Skeletal muscle cell (primary cell): ENCODE data around the gene HNRNPLL.
"Not testable (repeated sequence)": the region's sequence is repeated elsewhere in the genome, so short reads cannot be mapped to it uniquely, and the experiment has no call there.

Source experiments
- DNase-seq: peaks from one replicate; pipeline ENCODE4 v3.0.0-alpha.2; 2010; ENCODE audit warnings: low read depth
- H3K4me3 ChIP-seq: 2 replicates; pipeline ENCODE4 v1.5.1; 2011; ENCODE audit warnings: low read depth, mild to moderate bottlenecking, control low read depth, low read length, moderate library complexity

HNRNPLL gene

GRCh38 chr2:38620282-38620977 lies 17.7 kb upstream of the HNRNPLL start:
- DNase-seq = no peak
- no peak overlapping the region for H3K4me3 ChIP-seq

GRCh38 chr2:38619458-38620164 lies 16.9 kb upstream of the HNRNPLL start:
- DNase-seq = no peak
- no peak overlapping the region for H3K4me3 ChIP-seq

DNA sequence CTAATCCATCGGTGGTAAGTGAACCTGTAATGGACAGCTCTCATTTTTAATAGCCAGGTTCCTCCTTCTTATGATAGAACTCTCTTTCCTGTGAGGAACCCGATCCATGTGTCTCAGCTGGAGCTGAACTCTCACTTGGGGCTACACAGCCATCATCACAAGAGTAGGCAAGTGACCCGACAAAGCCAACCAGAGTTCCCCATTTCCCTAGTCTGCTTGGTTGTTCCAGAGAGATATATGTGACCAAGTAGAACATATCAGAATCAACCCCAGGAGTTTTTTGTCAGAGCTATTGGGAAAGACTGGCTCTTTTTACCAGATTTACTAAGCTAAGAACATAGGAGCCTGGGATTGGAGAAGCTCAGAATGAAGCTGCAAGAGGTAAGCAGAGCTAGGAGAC lies 14.6 kb upstream of the HNRNPLL start:
- H3K4me3 ChIP-seq = no peak overlapping the region
- DNase-seq = no peak

- H3K4me3 ChIP-seq = no peak overlapping the region
- DNase-seq = no peak
Measured at GRCh38 chr2:38615237-38615636, 12.5 kb upstream of the HNRNPLL start.

- DNase-seq = no peak
Measured at GRCh38 chr2:38613849-38614213, 11.1 kb upstream of the HNRNPLL start.

DNA sequence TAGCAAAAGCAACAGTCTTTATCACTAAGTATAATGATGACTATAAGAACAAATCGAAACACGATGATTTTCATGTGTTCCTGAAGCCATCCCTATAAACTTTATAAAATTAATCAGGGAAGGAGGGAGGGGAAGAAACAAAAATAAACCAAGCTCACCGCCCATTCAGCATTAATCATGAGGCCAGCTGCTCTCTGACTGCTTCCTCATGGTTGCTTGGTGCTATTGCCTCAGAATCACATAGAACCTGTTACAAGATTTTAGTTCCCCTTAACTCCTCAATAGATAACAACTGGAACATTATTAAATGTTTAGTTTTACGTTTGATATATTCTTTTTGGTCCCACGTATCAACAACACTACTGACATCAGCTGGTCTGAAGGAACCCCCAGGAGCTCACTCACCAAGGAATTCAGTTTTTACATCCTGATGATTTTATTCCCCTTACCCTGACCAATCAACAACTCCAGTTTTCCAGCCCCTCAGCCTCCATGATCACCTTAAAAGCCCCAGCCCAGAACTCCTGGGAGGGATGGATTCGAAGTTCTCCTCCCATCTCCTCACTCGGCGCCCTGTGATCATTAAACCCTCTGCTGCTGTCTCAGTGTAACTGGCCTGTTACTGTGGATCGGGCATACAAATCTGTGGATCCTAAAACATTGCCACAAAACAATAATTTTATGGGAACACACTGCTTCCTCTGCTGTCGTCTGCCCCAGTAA lies 10.6 kb upstream of the HNRNPLL start:
- no peak for DNase-seq
- H3K4me3 ChIP-seq = no peak overlapping the region

More at GRCh38 chr2:38613849-38614213, 11.1 kb upstream of the HNRNPLL start:
- H3K4me3 ChIP-seq = no peak overlapping the region

DNA sequence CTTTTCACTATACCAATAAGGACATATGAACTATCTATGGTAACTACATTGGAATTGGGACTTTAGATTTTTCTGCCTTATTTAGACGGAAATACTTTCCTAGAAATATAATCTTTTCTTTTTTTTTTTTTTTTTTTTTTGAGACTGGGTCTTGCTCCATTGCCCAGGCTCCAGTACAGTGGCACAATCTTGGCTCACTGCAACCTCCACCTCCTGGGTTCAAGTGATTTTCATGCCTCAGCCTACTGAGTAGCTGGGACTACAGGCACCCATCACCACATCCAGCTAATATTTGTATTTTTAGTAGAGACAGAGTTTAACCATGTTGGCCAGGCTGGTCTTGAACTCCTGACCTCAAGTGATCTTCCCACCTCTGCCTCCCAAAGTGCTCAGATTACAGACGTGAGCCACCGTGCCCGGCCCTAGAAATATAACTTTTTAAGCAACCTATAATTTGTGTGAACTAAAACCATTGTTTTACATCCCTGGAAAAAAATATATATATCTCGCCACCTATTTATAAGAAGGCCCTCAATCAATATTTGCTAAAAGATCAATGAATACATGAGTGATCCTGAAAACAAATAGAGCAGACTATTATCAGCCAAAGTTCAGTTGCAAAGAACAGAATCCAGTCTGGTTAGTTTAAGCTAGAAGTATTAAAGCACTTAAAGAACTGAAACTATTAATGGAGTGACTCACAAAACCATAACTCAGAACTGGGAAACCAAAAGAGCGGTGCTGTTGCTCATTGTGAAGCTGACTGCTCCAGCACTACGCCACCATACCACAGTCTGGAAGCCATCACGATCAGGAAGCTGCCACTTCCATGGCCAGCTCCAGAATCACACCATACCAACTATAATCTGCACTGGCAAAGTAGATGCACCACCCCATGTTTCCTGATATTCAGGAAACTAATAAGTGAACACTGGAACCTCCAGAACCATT lies 8.4 kb upstream of the HNRNPLL start:
- no peak for DNase-seq
- H3K4me3 ChIP-seq = no peak overlapping the region

GRCh38 chr2:38609246-38609645 lies 6.5 kb upstream of the HNRNPLL start:
- H3K4me3 ChIP-seq, DNase-seq: not testable (repeated sequence)

- no peak for DNase-seq
- H3K4me3 ChIP-seq = no peak overlapping the region
Measured at GRCh38 chr2:38608755-38609154, 6.0 kb upstream of the HNRNPLL start.

DNA sequence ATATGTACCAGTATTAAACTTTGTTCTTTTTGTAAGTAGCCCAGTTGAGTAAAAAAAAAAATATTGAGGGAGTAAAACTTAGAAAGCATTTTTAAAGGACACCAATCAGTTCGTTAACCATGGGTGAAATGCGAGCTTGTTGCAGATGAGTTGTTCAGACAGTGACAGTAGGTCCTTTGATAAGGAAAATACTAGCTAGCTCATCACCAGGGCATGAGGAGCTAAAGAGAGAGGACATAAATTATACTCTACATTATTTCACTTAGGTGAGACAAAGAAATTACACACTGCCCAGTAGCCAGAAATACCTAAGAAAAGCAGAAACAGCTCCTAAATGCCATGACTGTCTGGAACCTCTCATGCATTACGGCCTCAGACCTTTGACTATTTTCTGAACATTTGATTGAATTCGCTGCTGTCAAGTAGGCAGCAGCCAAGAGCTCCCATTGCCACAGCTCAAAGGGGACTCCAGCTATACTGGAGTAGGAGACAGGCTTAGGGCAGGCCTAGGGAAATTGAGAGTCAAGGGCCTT lies 2.6 kb upstream of the HNRNPLL start:
- H3K4me3 ChIP-seq = no peak overlapping the region
- no peak for DNase-seq

GRCh38 chr2:38603402-38604290 lies 918 bp upstream of the HNRNPLL start:
- peak overlapping the region; percentile 86 for H3K4me3 ChIP-seq
- DNase-seq = peak; percentile 46

DNA sequence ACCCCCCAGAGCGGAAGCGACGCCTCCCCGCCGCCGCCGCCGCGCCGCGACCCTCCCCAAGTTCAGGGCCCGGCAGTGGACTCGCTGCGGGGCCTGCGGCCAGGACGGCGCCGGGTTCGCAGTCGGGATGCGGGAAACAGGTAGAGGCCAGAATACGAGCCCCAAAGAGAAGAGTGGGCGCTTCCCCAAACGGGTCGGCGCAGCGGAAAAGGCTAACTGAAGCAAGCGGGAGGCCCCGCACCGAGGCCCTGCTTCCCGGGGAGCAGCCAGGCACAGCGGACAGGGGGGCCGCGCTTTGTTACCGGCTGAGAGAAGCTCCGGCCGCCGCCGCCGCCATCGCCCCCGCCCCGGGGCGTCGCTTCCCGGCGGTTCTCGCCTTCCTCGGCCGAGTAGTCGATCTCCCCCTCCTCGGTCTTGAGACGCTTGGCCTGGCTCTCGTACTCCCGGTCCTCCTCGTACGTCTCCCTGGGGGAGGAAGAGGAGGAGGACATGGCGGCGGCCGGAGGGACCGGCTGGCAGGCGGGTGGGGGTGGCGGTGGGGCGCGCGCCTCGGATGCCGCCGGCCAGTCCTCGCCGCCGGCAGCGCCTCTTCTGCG lies 494 bp downstream of the HNRNPLL start:
- DNase-seq = no peak
- peak overlapping the region; percentile 86 for H3K4me3 ChIP-seq

DNA sequence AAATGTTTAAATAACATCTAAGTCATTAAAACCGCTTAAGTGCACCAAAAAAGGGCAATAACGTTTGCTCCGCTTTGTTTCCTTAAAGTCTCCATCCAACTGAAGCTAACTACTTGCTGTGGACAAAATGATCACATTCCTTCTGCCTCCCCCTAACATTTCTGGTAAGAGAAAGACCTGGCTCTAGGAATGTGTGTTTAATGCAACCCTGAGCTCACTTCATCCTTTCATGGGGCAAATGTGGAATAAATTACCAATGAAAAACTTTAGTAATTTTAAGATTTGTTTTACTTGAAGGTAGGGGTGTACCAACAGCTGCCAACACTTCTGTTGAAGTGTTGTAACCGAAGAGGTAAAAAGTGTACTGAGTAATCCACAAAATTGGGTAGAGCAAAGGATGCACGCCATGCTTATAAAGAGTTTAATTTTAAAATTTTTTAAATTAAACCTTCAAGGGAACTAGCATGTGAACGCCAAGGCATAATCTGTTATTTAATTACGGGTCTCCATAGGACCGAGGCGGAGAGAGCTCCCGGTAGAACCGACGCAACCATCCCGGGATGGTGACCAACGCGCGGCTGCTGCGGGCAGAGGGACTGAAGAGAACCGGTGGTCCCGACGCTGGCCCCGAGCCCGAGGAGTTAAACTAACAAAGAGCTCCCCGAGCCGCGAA lies 1.1 kb downstream of the HNRNPLL start:
- no peak for DNase-seq
- peak overlapping the region; percentile 86 for H3K4me3 ChIP-seq

- DNase-seq = no peak
- H3K4me3 ChIP-seq = peak overlapping the region; percentile 86
Measured at GRCh38 chr2:38600921-38601455, 1.7 kb downstream of the HNRNPLL start.

GRCh38 chr2:38600242-38600891 lies 2.4 kb downstream of the HNRNPLL start:
- DNase-seq = no peak
- peak overlapping the region; percentile 86 for H3K4me3 ChIP-seq

- H3K4me3 ChIP-seq = no peak overlapping the region
- DNase-seq = no peak
Measured at GRCh38 chr2:38599706-38600105, 3.0 kb downstream of the HNRNPLL start.

DNA sequence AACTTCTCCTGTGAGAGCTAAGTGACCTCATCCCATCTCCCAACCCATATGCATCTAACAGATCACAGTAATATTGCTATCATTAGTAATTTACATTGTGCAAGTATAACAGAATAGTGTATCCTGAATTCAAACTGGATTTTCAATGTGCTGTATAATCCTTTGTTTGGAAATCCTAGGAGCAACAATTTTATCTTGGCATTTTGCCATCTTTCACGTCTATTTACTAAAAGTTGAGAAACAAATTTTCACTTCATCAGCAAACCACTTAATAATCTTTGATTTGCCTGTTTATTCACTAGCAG lies 3.8 kb downstream of the HNRNPLL start:
- no peak overlapping the region for H3K4me3 ChIP-seq
- no peak for DNase-seq
